Neural crest cell (in vitro differentiated cells): ENCODE measurements around the gene IGF1R. TPM values are rescaled to one million over a fixed set of nuclear protein-coding genes. Genes with fewer than 3 reads are reported as not detected.

Source experiments
- DNase-seq: peaks from one replicate; pipeline ENCODE4 v3.0.0; 2021; ENCODE audit warnings: low read depth, mixed read lengths, low spot score
- H3K27ac Mint-ChIP-seq: one replicate; pipeline ENCODE4 v1.8.0; 2021; ENCODE audit warnings: mild to moderate bottlenecking, mixed read lengths; ENCODE audit not compliant: unreplicated experiment
- H3K27me3 Mint-ChIP-seq: 2 replicates; pipeline ENCODE4 v1.8.0; 2021; ENCODE audit warnings: low read depth, mild to moderate bottlenecking, mixed read lengths
- H3K36me3 Mint-ChIP-seq: 2 replicates; pipeline ENCODE4 v1.8.0; 2021; ENCODE audit warnings: low read depth, mild to moderate bottlenecking, mixed read lengths
- H3K4me1 Mint-ChIP-seq: 2 replicates; pipeline ENCODE4 v1.8.0; 2021; ENCODE audit warnings: mixed read lengths
- H3K4me3 Mint-ChIP-seq: one replicate; pipeline ENCODE4 v1.8.0; 2021; ENCODE audit warnings: mild to moderate bottlenecking, mixed read lengths
- H3K9me3 Mint-ChIP-seq: 2 replicates; pipeline ENCODE4 v1.8.0; 2021; ENCODE audit warnings: mixed read lengths
- total RNA-seq: library from RNA; stranded (reverse); gene quantifications from 2 replicates; pipeline ENCODE4 v1.2.1, GENCODE V29; 2021
- TF ChIP-seq, protein P1 (sequence below): fragments of 200-600 bp; sonication (generic); conservative IDR thresholded peaks from 2 replicates; pipeline ENCODE4 v1.5.0; 2021; ENCODE audit warnings: antibody characterized with exemption, mild to moderate bottlenecking

The IGF1R gene
- total RNA-seq, 1 donor from 2014 or later: 67.6 TPM

DNA sequence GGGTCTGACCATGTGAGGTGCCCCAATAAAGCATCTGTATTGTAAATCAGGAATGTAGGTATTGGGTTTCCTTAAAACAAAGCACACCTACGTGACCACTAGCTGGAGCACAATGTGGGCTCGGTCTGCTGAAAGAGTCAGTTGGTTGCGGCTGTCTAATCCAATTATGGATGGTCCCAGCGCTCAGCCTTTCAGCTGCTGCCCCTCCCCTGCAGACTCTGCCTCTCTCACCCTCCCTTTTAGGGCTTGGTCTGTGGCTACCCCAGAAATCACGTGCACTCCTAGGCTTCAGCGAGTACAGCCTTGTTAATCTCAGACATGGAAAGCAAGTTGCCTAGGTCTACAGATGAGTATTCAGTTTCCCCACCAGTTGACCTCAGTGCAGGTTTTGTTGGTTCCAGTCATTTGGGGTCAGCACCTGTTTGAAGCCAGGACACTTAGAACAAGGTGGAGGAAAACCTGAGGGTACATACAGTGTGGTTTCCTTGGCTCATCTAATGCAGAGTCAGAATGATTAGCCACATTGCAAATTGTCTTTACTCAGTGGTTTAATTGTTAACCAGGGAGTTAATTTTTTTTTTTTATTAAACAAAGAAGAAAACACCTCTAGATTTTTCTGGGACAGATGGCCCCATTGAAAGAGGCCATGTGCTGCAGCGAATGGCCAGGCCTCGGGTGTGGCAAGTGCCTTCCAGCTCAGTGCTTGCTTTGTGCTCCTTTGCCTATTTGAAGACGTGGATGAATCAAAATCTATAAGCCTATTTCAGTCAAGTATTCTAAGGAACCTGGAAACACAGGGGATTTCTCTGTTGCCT, 137.7 kb downstream of the IGF1R start:
- Mint-ChIP-seq H3K4me3 (peak overlapping the region; percentile 25), H3K27me3 (no peaks in the 10 kb centered on the region), H3K4me1 (peaks cover 73% of the 10 kb centered on the region), H3K27ac (peak overlapping the region; percentile 12), H3K36me3 (no peaks in the 10 kb centered on the region), H3K9me3 (no peaks in the 10 kb centered on the region)
- TF ChIP-seq, protein P1, sequence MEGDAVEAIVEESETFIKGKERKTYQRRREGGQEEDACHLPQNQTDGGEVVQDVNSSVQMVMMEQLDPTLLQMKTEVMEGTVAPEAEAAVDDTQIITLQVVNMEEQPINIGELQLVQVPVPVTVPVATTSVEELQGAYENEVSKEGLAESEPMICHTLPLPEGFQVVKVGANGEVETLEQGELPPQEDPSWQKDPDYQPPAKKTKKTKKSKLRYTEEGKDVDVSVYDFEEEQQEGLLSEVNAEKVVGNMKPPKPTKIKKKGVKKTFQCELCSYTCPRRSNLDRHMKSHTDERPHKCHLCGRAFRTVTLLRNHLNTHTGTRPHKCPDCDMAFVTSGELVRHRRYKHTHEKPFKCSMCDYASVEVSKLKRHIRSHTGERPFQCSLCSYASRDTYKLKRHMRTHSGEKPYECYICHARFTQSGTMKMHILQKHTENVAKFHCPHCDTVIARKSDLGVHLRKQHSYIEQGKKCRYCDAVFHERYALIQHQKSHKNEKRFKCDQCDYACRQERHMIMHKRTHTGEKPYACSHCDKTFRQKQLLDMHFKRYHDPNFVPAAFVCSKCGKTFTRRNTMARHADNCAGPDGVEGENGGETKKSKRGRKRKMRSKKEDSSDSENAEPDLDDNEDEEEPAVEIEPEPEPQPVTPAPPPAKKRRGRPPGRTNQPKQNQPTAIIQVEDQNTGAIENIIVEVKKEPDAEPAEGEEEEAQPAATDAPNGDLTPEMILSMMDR: no peak
- DNase-seq: no peak

DNA sequence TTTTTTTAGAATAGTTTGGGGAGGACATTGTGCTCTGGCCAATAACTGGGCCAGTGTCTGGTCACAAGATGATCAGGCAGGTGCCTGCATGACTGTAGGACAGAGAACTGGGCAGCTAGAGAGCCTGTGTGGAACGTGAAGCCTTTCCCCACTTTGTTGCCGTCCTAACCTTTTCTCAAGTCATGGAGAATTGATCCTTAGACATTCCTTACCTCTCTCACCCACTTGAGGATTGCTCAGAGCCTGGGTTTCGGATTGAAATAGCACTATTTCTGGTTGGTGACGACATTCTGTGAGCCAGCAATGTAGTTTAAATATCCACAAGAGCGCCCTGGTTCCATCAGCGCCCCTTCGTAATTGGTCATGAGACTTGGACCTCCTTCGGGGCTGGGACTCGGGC, 138.4 kb downstream of the IGF1R start:
- DNase-seq: no peak
- H3K27me3 Mint-ChIP-seq: no peaks in the 10 kb centered on the region
- TF ChIP-seq, protein P1: no peak
- H3K27ac Mint-ChIP-seq: no peak overlapping the region
- peaks cover 78% of the 10 kb centered on the region for H3K4me1 Mint-ChIP-seq
- peak overlapping the region; percentile 25 for H3K4me3 Mint-ChIP-seq
- no peaks in the 10 kb centered on the region for H3K36me3 Mint-ChIP-seq
- H3K9me3 Mint-ChIP-seq: no peaks in the 10 kb centered on the region

DNA sequence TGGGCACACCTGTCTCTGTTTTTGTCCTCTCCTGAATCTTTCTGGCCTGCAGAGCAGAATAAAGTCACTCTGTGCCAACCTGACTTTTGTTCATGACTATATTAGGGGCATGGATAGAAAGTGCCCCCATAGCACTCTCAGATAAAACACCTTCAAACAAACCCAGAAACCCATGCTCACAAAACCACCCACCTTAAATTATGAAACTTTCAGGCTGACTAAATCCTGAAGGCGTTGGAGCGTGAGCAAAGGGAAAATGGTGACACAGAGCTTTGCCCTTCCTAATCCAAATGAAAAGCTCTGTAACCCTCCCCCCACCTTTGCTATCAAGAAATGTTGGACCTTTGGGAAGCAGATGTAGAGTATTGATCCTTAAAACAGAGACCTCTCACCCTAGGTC, 138.9 kb downstream of the IGF1R start:
- H3K36me3 Mint-ChIP-seq: no peaks in the 10 kb centered on the region
- no peak overlapping the region for H3K27ac Mint-ChIP-seq
- no peak for DNase-seq
- peak overlapping the region; percentile 11 for H3K4me3 Mint-ChIP-seq
- H3K27me3 Mint-ChIP-seq: no peaks in the 10 kb centered on the region
- TF ChIP-seq, protein P1: no peak
- H3K4me1 Mint-ChIP-seq: peaks cover 82% of the 10 kb centered on the region
- no peaks in the 10 kb centered on the region for H3K9me3 Mint-ChIP-seq

DNA sequence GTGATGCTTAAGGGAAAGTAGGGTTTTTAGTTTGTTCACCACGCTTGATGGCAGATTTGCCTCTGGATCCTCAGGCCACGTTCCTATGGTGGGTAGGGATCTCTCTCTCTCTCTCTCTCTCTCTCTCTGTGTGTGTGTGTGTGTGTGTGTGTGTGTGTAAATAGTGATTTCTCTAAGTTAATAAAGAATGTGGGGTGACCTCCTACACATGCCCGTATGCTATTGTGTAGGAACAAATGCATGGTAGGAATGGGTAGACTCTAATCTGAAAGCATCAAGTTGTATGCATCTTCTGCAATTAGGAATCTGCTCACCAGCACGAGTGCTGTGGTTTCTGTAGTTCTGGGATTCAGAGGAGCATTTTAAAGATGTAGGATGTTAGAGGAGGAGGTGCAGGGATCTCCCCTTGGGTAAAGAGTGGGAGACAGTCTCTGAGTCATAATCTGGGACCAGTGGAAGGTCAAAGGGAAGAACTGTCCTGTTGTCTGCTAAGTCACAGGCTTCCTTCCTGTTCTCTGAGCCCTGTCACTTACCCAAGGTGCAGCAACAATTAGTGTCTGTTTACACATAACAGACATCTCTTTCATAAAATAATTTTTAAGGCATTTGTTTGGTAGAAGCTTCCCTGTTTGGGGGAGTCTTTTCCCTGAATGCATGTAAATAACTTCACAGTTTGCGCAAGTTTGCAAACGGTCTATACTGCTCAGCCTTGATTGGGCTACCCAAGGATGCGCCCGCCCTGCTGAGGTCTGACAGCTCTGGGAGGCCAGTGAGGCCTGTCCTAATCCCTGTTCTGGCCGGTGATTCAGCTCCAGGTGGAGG, 139.8 kb downstream of the IGF1R start:
- TF ChIP-seq, protein P1: no peak

DNA sequence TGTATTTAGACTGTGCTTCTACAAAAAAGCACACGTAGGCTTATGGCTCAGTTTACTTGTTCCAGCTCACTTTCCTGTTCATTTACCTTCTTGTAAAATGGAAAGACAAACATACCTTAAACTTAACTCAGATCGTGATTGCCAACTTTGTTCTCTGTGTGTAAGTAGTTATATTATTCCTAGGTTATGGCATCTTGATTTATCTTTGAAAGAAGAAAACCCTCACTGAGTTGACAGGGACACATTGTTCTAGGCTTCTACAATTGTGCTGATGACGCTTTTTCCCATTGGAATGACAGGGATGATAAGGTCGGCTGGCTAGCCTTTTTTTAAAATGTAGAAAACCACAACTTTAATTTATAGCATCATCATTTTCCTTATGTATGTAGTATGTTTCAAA, 140.7 kb downstream of the IGF1R start:
- no peak overlapping the region for H3K27ac Mint-ChIP-seq

More for the DNA sequence above, 139.8 kb downstream of the IGF1R start:
- Mint-ChIP-seq H3K36me3 (no peaks in the 10 kb centered on the region), H3K27me3 (no peaks in the 10 kb centered on the region), H3K4me1 (peaks cover 85% of the 10 kb centered on the region), H3K4me3 (peak overlapping the region; percentile 0), H3K27ac (peak overlapping the region; percentile 9), H3K9me3 (no peaks in the 10 kb centered on the region)
- DNase-seq: no peak

More for the DNA sequence above, 140.7 kb downstream of the IGF1R start:
- Mint-ChIP-seq H3K27me3 (no peaks in the 10 kb centered on the region), H3K9me3 (no peaks in the 10 kb centered on the region), H3K4me1 (peaks cover 88% of the 10 kb centered on the region), H3K36me3 (no peaks in the 10 kb centered on the region), H3K4me3 (peak overlapping the region; percentile 0)
- TF ChIP-seq, protein P1: no peak
- no peak for DNase-seq
